ENCODE data around the gene VN1R5. TPM values are rescaled to one million over a fixed set of nuclear protein-coding genes. Genes with fewer than 3 reads are reported as not detected.

VN1R5 gene
- total and polyA plus RNA-seq, 9 of the 15 experiments (the other 6 are each of a cell fraction or from before 2014, with no cell fraction given) = not detected

DNA sequence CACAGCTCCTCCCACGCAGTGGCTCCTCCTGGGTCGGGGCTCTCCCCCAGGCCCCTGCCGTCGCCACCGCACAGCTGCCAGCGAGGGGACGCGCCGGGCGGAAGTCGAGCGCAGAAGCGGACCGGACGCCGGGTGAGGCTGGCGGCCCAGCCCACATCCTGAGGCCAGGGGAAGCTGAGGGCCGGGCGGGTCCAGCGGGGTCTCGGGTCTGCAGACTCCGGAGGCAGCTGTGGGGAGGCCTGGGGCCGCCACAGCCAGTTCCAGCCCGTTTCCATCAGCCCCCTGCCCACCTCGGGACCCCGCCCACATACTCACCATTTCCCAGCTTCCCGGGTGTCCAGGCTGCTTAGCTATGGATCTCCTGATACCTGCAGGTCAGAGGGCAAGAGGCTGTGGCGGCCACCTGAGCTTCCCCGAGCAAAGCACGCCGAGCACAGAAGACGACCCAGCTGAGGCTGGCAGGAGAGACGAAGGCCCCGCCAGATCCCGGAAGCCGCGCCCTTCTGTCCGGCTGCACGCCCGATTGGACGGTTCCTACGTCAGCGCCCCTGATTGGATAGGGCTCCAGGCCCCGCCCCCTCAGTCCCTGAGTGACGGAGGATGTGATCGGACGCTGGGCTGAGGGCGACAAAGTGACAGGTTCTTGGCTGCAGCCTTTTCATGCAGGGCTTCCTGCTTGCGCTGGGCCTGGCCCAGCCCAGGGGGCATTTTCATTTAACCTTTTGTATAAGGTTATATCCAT lies 45.3 kb upstream of the VN1R5 start (continued):
- TF ChIP-seq, protein P1, sequence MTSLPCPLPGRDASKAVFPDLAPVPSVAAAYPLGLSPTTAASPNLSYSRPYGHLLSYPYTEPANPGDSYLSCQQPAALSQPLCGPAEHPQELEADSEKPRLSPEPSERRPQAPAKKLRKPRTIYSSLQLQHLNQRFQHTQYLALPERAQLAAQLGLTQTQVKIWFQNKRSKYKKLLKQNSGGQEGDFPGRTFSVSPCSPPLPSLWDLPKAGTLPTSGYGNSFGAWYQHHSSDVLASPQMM (CRISPR knock-in tag; IDR thresholded peaks at IDR 0.05) = no peak
- no peak for TF ChIP-seq U2AF1 (optimal IDR thresholded peaks at IDR 0.05; ENCODE audit: low read depth, low read length)
- TF ChIP-seq PCBP1 (IDR thresholded peaks at IDR 0.05; ENCODE audit: low read depth, low read length, poor library complexity, severe bottlenecking) = peak; percentile 36
- TF ChIP-seq ZNF140 (CRISPR knock-in tag; IDR thresholded peaks at IDR 0.05) = no peak
- TF ChIP-seq SPI1 (IDR thresholded peaks at IDR 0.05; ENCODE audit: borderline replicate concordance, low read depth, low read length) = peak; percentile 44
- TF ChIP-seq SRSF7 (optimal IDR thresholded peaks at IDR 0.05; ENCODE audit: low read depth, low read length) = no peak
- TF ChIP-seq SRSF9 (IDR thresholded peaks at IDR 0.05; ENCODE audit: borderline replicate concordance, low read depth, low read length) = no peak
- no peak for TF ChIP-seq TCF7L2 (IDR thresholded peaks at IDR 0.05; ENCODE audit: low read depth, low read length)
- TF ChIP-seq, protein P2, sequence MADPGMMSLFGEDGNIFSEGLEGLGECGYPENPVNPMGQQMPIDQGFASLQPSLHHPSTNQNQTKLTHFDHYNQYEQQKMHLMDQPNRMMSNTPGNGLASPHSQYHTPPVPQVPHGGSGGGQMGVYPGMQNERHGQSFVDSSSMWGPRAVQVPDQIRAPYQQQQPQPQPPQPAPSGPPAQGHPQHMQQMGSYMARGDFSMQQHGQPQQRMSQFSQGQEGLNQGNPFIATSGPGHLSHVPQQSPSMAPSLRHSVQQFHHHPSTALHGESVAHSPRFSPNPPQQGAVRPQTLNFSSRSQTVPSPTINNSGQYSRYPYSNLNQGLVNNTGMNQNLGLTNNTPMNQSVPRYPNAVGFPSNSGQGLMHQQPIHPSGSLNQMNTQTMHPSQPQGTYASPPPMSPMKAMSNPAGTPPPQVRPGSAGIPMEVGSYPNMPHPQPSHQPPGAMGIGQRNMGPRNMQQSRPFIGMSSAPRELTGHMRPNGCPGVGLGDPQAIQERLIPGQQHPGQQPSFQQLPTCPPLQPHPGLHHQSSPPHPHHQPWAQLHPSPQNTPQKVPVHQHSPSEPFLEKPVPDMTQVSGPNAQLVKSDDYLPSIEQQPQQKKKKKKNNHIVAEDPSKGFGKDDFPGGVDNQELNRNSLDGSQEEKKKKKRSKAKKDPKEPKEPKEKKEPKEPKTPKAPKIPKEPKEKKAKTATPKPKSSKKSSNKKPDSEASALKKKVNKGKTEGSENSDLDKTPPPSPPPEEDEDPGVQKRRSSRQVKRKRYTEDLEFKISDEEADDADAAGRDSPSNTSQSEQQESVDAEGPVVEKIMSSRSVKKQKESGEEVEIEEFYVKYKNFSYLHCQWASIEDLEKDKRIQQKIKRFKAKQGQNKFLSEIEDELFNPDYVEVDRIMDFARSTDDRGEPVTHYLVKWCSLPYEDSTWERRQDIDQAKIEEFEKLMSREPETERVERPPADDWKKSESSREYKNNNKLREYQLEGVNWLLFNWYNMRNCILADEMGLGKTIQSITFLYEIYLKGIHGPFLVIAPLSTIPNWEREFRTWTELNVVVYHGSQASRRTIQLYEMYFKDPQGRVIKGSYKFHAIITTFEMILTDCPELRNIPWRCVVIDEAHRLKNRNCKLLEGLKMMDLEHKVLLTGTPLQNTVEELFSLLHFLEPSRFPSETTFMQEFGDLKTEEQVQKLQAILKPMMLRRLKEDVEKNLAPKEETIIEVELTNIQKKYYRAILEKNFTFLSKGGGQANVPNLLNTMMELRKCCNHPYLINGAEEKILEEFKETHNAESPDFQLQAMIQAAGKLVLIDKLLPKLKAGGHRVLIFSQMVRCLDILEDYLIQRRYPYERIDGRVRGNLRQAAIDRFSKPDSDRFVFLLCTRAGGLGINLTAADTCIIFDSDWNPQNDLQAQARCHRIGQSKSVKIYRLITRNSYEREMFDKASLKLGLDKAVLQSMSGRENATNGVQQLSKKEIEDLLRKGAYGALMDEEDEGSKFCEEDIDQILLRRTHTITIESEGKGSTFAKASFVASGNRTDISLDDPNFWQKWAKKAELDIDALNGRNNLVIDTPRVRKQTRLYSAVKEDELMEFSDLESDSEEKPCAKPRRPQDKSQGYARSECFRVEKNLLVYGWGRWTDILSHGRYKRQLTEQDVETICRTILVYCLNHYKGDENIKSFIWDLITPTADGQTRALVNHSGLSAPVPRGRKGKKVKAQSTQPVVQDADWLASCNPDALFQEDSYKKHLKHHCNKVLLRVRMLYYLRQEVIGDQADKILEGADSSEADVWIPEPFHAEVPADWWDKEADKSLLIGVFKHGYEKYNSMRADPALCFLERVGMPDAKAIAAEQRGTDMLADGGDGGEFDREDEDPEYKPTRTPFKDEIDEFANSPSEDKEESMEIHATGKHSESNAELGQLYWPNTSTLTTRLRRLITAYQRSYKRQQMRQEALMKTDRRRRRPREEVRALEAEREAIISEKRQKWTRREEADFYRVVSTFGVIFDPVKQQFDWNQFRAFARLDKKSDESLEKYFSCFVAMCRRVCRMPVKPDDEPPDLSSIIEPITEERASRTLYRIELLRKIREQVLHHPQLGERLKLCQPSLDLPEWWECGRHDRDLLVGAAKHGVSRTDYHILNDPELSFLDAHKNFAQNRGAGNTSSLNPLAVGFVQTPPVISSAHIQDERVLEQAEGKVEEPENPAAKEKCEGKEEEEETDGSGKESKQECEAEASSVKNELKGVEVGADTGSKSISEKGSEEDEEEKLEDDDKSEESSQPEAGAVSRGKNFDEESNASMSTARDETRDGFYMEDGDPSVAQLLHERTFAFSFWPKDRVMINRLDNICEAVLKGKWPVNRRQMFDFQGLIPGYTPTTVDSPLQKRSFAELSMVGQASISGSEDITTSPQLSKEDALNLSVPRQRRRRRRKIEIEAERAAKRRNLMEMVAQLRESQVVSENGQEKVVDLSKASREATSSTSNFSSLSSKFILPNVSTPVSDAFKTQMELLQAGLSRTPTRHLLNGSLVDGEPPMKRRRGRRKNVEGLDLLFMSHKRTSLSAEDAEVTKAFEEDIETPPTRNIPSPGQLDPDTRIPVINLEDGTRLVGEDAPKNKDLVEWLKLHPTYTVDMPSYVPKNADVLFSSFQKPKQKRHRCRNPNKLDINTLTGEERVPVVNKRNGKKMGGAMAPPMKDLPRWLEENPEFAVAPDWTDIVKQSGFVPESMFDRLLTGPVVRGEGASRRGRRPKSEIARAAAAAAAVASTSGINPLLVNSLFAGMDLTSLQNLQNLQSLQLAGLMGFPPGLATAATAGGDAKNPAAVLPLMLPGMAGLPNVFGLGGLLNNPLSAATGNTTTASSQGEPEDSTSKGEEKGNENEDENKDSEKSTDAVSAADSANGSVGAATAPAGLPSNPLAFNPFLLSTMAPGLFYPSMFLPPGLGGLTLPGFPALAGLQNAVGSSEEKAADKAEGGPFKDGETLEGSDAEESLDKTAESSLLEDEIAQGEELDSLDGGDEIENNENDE (IDR thresholded peaks at IDR 0.05; ENCODE audit: low read depth, low read length) = no peak
- TF ChIP-seq MCM7 (IDR thresholded peaks at IDR 0.05) = no peak
- TF ChIP-seq JUND (IDR thresholded peaks at IDR 0.05; ENCODE audit: borderline replicate concordance, low read depth, low read length) = no peak
- no peak; the same call in 2 of the 3 replicates for TF ChIP-seq JUND (tag; IDR thresholded peaks at IDR 0.05; ENCODE audit: borderline replicate concordance, low read depth, low read length)
- no peak for TF ChIP-seq SMARCA4 (IDR thresholded peaks at IDR 0.05)
- no peak for TF ChIP-seq BRF1 (IDR thresholded peaks at IDR 0.05; ENCODE audit: borderline replicate concordance, extremely low read depth, insufficient read length)
- no peak for TF ChIP-seq CREBBP (IDR thresholded peaks at IDR 0.05; ENCODE audit: low read depth, low read length)
- TF ChIP-seq KDM1A (IDR thresholded peaks at IDR 0.05) = no peak
- no peak for TF ChIP-seq SIX5 (IDR thresholded peaks at IDR 0.05; ENCODE audit: borderline replicate concordance in 1 of 2, insufficient read depth in 1 of 2, low read depth in 1 of 2, low read length in 2 of 2)

All from K562 (cell line).